Measurements from ENCODE around the gene STIM1.

STIM1 gene

DNA sequence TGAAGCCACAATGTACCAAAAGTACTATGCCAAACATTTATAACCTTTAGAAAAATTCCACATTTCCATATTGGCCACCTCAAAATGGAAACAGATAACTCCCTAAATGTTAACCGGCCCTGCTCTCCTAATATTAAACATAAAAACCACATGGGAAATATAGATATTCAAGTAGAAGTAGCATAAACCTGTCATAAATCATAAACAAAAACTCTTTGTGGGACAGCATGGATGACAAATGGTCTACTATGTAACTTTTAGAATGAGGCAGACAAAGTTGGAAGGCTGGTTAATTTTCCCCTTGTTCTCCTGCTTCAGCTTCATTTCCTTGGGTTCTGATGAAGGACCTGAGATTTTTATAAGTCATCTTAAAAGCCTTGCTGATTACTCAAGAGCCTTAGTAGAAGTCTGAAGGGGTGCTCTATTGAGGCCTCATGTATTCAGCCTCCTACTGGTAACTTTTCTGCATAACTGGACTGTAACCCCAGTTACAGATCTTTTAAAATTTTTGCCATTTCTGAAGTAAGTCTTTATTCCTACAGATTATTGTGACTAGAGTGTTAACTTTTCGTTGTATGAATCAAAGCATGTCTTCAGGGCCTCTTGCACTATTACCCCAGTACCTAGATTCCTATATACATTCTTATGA, 116.4 kb downstream of the STIM1 start:
- no peak overlapping the region for H3K9ac ChIP-seq (ENCODE audit: low read length)
- H3K27ac ChIP-seq (ENCODE audit: low read depth, low read length), result no peak overlapping the region
- H3K27me3 ChIP-seq (ENCODE audit: control insufficient read depth, insufficient read depth, low read length), result no peaks in the 10 kb centered on the region
- H3K4me3 ChIP-seq (ENCODE audit: low read length), result no peak overlapping the region
- H3K36me3 ChIP-seq (ENCODE audit: control insufficient read depth, insufficient read depth, low read length), result peaks cover 5% of the 10 kb centered on the region
- no peaks in the 10 kb centered on the region for H3K4me1 ChIP-seq (ENCODE audit: control insufficient read depth, insufficient read depth, low read length)

DNA sequence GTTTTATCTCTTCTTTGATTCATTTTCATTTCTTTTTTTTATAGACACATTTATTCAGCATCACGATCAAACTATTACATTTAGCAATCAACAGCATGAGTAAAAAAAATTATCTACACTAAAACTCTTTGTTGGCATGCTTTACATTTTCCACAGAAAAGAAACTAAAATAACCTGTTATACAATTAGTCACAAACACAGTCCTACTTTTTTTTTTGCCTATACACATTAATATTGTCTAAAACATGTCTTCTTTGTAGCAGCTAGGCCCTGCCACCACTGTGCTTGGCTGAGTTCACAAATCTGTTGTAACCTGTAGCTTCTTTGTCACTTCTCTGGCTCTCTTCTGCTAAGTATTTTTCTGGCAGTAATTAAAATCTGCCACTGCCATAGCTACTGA, 117.0 kb downstream of the STIM1 start:
- Histone ChIP-seq H3K4me1 (ENCODE audit: control insufficient read depth, insufficient read depth, low read length) (no peaks in the 10 kb centered on the region), H3K36me3 (ENCODE audit: control insufficient read depth, insufficient read depth, low read length) (peaks cover 7% of the 10 kb centered on the region), H3K4me3 (ENCODE audit: low read length) (no peak overlapping the region), H3K27me3 (ENCODE audit: control insufficient read depth, insufficient read depth, low read length) (no peaks in the 10 kb centered on the region), H3K9ac (ENCODE audit: low read length) (no peak overlapping the region), H3K27ac (ENCODE audit: low read depth, low read length) (no peak overlapping the region)

DNA sequence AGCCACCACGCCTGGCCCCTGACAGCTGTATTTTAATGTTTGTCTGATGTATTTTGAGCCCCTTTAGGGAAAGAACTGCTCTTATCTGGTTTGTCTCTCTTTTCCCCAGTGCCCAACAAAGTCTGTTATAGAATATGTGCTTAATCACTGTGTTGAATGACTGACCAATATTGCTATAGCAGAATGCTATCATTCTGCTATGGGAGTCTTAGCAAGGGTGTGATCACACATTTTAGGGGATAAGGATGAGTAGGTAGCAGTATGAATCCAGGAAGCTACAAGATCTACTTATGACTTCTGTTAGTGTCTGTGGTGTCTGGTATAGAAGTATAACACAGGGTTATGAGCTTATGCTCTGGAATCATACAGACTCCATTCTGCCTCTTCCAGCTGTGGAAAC, 121.6 kb downstream of the STIM1 start:
- no peak overlapping the region for H3K4me3 ChIP-seq (ENCODE audit: low read length)
- H3K9ac ChIP-seq (ENCODE audit: low read length), result no peak overlapping the region
- no peaks in the 10 kb centered on the region for H3K4me1 ChIP-seq (ENCODE audit: control insufficient read depth, insufficient read depth, low read length)
- peaks cover 4% of the 10 kb centered on the region for H3K36me3 ChIP-seq (ENCODE audit: control insufficient read depth, insufficient read depth, low read length)
- no peak overlapping the region for H3K27ac ChIP-seq (ENCODE audit: low read depth, low read length)
- H3K27me3 ChIP-seq (ENCODE audit: control insufficient read depth, insufficient read depth, low read length), result no peaks in the 10 kb centered on the region

DNA sequence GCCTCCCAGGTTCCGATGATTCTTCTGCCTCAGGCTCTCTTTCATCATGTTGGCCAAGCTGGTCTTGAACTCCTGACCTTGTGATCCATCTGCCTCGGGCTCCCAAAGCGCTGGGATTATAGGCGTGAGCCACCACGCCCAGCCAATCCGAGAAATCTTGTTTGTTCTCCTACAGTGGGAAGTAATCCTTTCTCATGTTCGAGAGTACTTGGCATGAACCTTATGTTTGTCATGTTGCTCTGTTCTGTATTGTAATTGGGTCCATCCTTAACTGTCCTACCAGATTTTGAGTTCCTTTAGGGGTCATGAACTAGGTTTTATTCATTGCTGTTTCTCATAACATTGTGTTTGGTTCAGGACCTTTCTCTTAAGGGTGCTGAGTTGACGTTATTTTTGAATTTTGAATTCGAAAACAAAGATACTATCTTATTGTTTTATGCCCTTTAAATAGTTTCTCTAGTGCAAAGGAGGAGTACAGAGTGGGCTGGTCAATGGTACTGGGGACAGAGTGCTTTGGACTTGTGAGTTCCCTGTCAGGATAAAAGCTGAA, 125.7 kb downstream of the STIM1 start:
- Histone ChIP-seq H3K27ac (ENCODE audit: low read depth, low read length) (no peak overlapping the region), H3K36me3 (ENCODE audit: control insufficient read depth, insufficient read depth, low read length) (peaks cover 2% of the 10 kb centered on the region), H3K4me3 (ENCODE audit: low read length) (no peak overlapping the region), H3K4me1 (ENCODE audit: control insufficient read depth, insufficient read depth, low read length) (peaks cover 7% of the 10 kb centered on the region), H3K27me3 (ENCODE audit: control insufficient read depth, insufficient read depth, low read length) (no peaks in the 10 kb centered on the region), H3K9ac (ENCODE audit: low read length) (no peak overlapping the region)

DNA sequence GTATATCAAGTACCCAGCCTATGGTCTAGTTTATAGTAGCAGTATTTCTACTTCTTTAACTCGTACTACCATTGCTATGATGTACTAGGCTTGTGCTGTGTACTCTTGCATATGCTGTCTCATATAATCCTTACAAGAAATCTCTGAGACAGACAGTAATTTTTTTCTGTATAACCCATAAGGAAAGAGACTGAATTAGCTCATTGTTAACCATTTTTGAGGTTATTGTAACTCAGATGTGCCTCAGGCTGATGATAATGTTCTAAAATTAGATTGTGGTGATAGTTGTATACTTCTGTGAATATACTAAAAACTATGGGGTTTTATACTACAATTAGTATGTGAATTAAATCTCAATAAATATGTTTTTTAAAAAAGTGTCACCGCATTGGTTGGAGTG, 127.0 kb downstream of the STIM1 start:
- no peak overlapping the region for H3K9ac ChIP-seq (ENCODE audit: low read length)
- H3K36me3 ChIP-seq (ENCODE audit: control insufficient read depth, insufficient read depth, low read length), result no peaks in the 10 kb centered on the region
- H3K27ac ChIP-seq (ENCODE audit: low read depth, low read length), result no peak overlapping the region
- H3K4me1 ChIP-seq (ENCODE audit: control insufficient read depth, insufficient read depth, low read length), result peaks cover 8% of the 10 kb centered on the region
- no peak overlapping the region for H3K4me3 ChIP-seq (ENCODE audit: low read length)
- H3K27me3 ChIP-seq (ENCODE audit: control insufficient read depth, insufficient read depth, low read length), result no peaks in the 10 kb centered on the region

DNA sequence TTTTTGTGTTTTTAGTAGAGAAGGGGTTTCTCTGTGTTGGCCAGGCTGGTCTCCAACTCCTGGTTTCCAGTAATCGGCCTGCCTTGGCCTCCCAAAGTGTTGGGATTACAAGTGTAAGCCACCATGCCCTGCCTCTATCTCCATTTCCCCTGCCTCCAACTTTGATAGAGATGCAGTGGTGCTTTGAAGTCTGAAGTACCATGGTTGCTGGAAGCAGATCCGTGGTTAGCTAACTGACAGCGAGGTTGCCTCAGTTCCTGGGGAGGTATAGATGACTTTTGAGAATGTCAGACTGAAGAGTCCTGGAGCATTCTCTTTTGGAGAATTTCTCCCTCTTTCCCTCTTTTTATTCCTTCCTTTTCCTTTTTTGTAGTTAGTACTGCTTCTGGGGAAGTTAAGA, 127.6 kb downstream of the STIM1 start:
- peaks cover 13% of the 10 kb centered on the region for H3K4me1 ChIP-seq (ENCODE audit: control insufficient read depth, insufficient read depth, low read length)
- H3K27me3 ChIP-seq (ENCODE audit: control insufficient read depth, insufficient read depth, low read length), result no peaks in the 10 kb centered on the region
- H3K4me3 ChIP-seq (ENCODE audit: low read length), result no peak overlapping the region
- H3K9ac ChIP-seq (ENCODE audit: low read length), result no peak overlapping the region
- no peak overlapping the region for H3K27ac ChIP-seq (ENCODE audit: low read depth, low read length)
- no peaks in the 10 kb centered on the region for H3K36me3 ChIP-seq (ENCODE audit: control insufficient read depth, insufficient read depth, low read length)

DNA sequence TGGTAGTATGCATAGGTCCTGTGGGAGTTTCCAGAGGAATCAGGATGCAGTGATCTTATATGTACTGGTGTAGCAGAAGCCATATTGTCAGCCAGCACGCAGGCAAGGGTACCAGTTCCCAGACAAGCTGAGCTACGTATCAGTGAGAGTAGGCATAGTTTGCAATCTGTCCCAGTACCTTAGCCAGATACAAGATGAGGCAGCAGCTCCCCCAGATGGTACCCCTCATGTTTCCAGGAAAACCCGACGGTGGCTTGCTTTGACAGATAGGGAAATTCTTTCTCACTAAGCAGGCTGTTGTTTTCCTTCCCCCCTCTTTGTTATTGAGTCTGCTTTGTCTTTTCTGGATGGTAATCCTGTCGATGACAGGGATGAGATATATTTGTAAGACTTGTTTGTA, 129.4 kb downstream of the STIM1 start:
- no peak overlapping the region for H3K27ac ChIP-seq (ENCODE audit: low read depth, low read length)
- no peaks in the 10 kb centered on the region for H3K36me3 ChIP-seq (ENCODE audit: control insufficient read depth, insufficient read depth, low read length)
- H3K4me1 ChIP-seq (ENCODE audit: control insufficient read depth, insufficient read depth, low read length), result peaks cover 13% of the 10 kb centered on the region
- no peak overlapping the region for H3K4me3 ChIP-seq (ENCODE audit: low read length)
- H3K9ac ChIP-seq (ENCODE audit: low read length), result no peak overlapping the region
- no peaks in the 10 kb centered on the region for H3K27me3 ChIP-seq (ENCODE audit: control insufficient read depth, insufficient read depth, low read length)

DNA sequence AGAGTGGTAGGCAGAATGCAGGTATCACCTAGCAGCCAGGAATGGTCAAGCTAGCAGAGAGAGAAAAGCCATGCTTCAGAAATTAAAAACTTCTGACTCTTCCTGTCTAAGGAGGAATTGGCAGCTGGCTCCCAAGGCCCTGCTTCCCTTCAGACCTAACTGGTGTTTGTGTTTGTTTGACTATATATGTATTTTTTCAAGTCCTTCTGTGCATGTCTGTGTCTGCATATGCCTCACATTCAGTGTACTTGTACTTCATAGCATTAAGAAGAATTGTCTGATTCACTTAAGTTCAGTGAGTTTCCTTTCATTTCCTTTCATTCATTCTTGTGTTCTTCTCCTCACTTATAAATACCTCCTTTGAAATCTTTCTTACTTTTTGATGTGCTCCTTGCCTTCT, 130.2 kb downstream of the STIM1 start:
- Histone ChIP-seq H3K27me3 (ENCODE audit: control insufficient read depth, insufficient read depth, low read length) (no peaks in the 10 kb centered on the region), H3K4me1 (ENCODE audit: control insufficient read depth, insufficient read depth, low read length) (peaks cover 13% of the 10 kb centered on the region), H3K4me3 (ENCODE audit: low read length) (no peak overlapping the region), H3K27ac (ENCODE audit: low read depth, low read length) (no peak overlapping the region), H3K36me3 (ENCODE audit: control insufficient read depth, insufficient read depth, low read length) (no peaks in the 10 kb centered on the region), H3K9ac (ENCODE audit: low read length) (no peak overlapping the region)

DNA sequence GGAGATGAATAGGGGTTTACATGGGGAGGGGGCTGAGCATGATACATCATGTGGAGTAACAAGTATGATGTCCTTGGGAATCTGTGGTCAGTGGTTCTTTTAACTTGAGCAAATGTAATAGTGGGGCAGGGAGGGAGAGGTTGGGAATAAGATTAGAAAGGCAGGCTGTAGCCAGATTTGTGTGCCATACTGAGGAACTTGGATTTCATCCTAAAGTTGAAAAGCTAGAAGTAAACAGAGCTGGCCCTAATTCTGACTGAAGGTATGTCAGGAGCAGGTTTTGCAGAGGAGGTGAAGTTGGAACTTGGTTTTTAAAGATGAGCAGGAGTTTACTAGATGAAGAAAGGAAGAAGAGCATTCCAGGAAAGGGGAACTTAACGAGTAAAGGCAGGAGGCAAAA, 130.8 kb downstream of the STIM1 start:
- Histone ChIP-seq H3K4me3 (ENCODE audit: low read length) (no peak overlapping the region), H3K4me1 (ENCODE audit: control insufficient read depth, insufficient read depth, low read length) (peaks cover 13% of the 10 kb centered on the region), H3K36me3 (ENCODE audit: control insufficient read depth, insufficient read depth, low read length) (no peaks in the 10 kb centered on the region), H3K27me3 (ENCODE audit: control insufficient read depth, insufficient read depth, low read length) (no peaks in the 10 kb centered on the region), H3K9ac (ENCODE audit: low read length) (no peak overlapping the region), H3K27ac (ENCODE audit: low read depth, low read length) (no peak overlapping the region)

DNA sequence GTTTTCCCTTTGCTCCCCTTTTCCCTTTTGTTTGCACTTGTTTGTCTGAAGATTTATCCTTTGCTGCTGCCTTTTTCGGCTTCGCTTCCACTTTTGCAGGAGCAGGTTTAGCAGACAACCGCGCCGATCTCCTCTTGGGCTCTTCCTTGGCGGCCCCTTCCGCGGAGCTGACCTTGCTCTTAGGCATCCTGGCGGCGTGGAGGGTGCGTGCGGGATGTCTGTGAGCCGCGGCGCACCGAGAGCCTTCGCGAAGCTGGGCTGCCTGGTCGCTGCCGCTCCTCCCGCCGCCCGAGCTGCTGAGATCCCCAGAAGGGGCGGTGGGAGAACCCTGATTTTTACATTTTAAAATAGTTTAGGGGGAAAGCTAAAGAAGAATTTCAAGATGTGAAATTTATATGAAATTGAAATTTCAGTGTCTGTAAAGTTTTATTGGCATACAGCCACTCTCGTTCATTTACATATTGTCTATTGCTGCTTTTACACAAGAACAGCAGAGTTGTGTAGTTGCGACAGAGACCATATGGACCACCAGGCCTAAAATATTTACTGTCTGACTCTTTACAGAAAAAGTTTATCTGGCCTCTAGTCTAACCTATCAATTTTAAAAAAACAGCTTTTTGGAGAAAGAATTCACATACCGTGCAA, 133.9 kb downstream of the STIM1 start:
- Histone ChIP-seq H3K4me1 (ENCODE audit: control insufficient read depth, insufficient read depth, low read length) (peaks cover 13% of the 10 kb centered on the region), H3K9ac (ENCODE audit: low read length) (no peak overlapping the region), H3K27me3 (ENCODE audit: control insufficient read depth, insufficient read depth, low read length) (no peaks in the 10 kb centered on the region), H3K36me3 (ENCODE audit: control insufficient read depth, insufficient read depth, low read length) (no peaks in the 10 kb centered on the region), H3K27ac (ENCODE audit: low read depth, low read length) (peak overlapping the region; percentile 17), H3K4me3 (ENCODE audit: low read length) (no peak overlapping the region)

DNA sequence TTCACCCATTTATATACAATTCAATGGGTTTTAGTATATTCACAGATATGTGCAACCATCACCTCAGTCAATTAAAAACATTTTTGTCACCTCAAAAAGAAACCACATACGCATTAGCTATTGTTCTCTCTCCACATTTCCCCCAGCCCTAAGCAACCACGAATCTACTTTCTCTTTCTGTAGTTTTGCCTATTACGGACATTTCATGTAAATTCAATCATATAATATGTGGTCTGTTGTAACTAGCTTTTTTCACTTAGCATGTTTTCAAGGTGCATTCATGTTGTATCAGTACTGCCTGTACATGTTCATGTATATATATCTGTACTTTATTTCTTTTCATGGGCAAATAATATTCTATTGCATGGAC, 134.4 kb downstream of the STIM1 start:
- Histone ChIP-seq H3K27me3 (ENCODE audit: control insufficient read depth, insufficient read depth, low read length) (no peaks in the 10 kb centered on the region), H3K27ac (ENCODE audit: low read depth, low read length) (no peak overlapping the region), H3K36me3 (ENCODE audit: control insufficient read depth, insufficient read depth, low read length) (no peaks in the 10 kb centered on the region), H3K9ac (ENCODE audit: low read length) (no peak overlapping the region), H3K4me3 (ENCODE audit: low read length) (no peak overlapping the region), H3K4me1 (ENCODE audit: control insufficient read depth, insufficient read depth, low read length) (peaks cover 11% of the 10 kb centered on the region)

DNA sequence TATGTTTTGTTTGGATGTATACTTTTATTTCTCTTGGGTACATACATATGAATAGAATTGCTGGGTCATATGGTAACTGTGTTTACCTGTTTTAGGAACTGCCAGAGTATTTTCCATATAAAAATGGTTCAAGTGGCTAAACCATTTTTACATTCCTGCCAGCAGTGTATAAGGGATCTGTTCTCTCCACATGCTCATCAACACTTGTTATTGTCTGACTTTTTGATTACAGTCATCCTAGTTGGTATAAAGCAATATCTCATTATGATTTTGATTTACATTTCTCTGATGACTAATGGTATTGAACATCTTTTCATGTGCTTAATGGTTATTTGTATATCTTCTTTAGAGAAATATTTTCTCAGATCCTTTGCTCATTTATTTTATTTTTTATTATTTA, 134.9 kb downstream of the STIM1 start:
- no peaks in the 10 kb centered on the region for H3K27me3 ChIP-seq (ENCODE audit: control insufficient read depth, insufficient read depth, low read length)
- no peak overlapping the region for H3K9ac ChIP-seq (ENCODE audit: low read length)
- peaks cover 10% of the 10 kb centered on the region for H3K4me1 ChIP-seq (ENCODE audit: control insufficient read depth, insufficient read depth, low read length)
- H3K27ac ChIP-seq (ENCODE audit: low read depth, low read length), result no peak overlapping the region
- no peaks in the 10 kb centered on the region for H3K36me3 ChIP-seq (ENCODE audit: control insufficient read depth, insufficient read depth, low read length)
- no peak overlapping the region for H3K4me3 ChIP-seq (ENCODE audit: low read length)

DNA sequence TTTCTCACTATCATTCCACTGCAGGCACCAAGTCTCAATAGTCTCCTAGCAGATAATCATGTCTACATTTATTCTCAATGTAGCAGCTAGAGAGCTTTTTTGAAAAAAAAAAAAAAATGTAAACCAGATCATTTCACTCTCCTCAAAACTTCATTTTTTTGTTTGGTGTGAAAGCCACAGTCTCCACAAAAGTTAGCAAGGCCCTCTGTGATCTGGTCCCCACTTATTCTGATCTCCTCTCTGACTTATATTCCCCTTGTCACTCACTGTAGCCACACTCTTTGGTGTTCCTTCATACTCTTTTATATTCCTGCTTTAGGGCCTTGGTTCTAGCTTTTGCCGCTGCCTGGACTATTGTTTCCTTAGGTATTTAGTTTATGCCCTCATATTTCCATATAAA, 137.5 kb downstream of the STIM1 start:
- Histone ChIP-seq H3K27me3 (ENCODE audit: control insufficient read depth, insufficient read depth, low read length) (no peaks in the 10 kb centered on the region), H3K9ac (ENCODE audit: low read length) (no peak overlapping the region), H3K4me1 (ENCODE audit: control insufficient read depth, insufficient read depth, low read length) (no peaks in the 10 kb centered on the region), H3K36me3 (ENCODE audit: control insufficient read depth, insufficient read depth, low read length) (no peaks in the 10 kb centered on the region), H3K27ac (ENCODE audit: low read depth, low read length) (no peak overlapping the region), H3K4me3 (ENCODE audit: low read length) (no peak overlapping the region)

All from rectal smooth muscle tissue (tissue), 1 donor.